ENCODE measurements around the gene FBXL2.

Gene FBXL2

GRCh38 chr3:33383951-33384350 lies 106.7 kb downstream of the FBXL2 start:
- intact Hi-C loops (cut with micrococcal nuclease): no loop called here
- Mint-ChIP-seq H3K4me1 (ENCODE audit: low read depth) (no peaks in the 10 kb centered on the region), H3K36me3 (ENCODE audit: low read depth) (peaks cover 53% of the 10 kb centered on the region), H3K4me3 (no peak overlapping the region), H3K27ac (no peak overlapping the region), H3K9me3 (no peaks in the 10 kb centered on the region), H3K27me3 (no peaks in the 10 kb centered on the region)

- no peaks in the 10 kb centered on the region for H3K4me1 Mint-ChIP-seq (ENCODE audit: low read depth)
- no peaks in the 10 kb centered on the region for H3K9me3 Mint-ChIP-seq
- H3K36me3 Mint-ChIP-seq (ENCODE audit: low read depth): peaks cover 67% of the 10 kb centered on the region
- no peak overlapping the region for H3K4me3 Mint-ChIP-seq
- no peak overlapping the region for H3K27ac Mint-ChIP-seq
- no peaks in the 10 kb centered on the region for H3K27me3 Mint-ChIP-seq
- intact Hi-C loops (cut with micrococcal nuclease): no loop called here
Measured at GRCh38 chr3:33385423-33385822, 108.2 kb downstream of the FBXL2 start.

GRCh38 chr3:33386631-33387030 lies 109.4 kb downstream of the FBXL2 start:
- Mint-ChIP-seq H3K27ac (no peak overlapping the region), H3K9me3 (no peaks in the 10 kb centered on the region), H3K4me3 (no peak overlapping the region), H3K27me3 (no peaks in the 10 kb centered on the region), H3K36me3 (ENCODE audit: low read depth) (peaks cover 79% of the 10 kb centered on the region), H3K4me1 (ENCODE audit: low read depth) (no peaks in the 10 kb centered on the region)
- intact Hi-C loops (cut with micrococcal nuclease): no loop called here

GRCh38 chr3:33388374-33389100 lies 111.3 kb downstream of the FBXL2 start:
- peaks cover 99% of the 10 kb centered on the region for H3K36me3 Mint-ChIP-seq (ENCODE audit: low read depth)
- H3K4me3 Mint-ChIP-seq: no peak overlapping the region
- H3K4me1 Mint-ChIP-seq (ENCODE audit: low read depth): no peaks in the 10 kb centered on the region
- no peaks in the 10 kb centered on the region for H3K27me3 Mint-ChIP-seq
- intact Hi-C loops (cut with micrococcal nuclease): no loop called here
- no peaks in the 10 kb centered on the region for H3K9me3 Mint-ChIP-seq
- no peak overlapping the region for H3K27ac Mint-ChIP-seq

- H3K9me3 Mint-ChIP-seq: no peaks in the 10 kb centered on the region
- no peaks in the 10 kb centered on the region for H3K27me3 Mint-ChIP-seq
- intact Hi-C loops (cut with micrococcal nuclease): no loop called here
- H3K36me3 Mint-ChIP-seq (ENCODE audit: low read depth): peaks cover 90% of the 10 kb centered on the region
- no peak overlapping the region for H3K4me3 Mint-ChIP-seq
- H3K4me1 Mint-ChIP-seq (ENCODE audit: low read depth): no peaks in the 10 kb centered on the region
- H3K27ac Mint-ChIP-seq: no peak overlapping the region
Measured at GRCh38 chr3:33389908-33390307, 112.7 kb downstream of the FBXL2 start.

- intact Hi-C loops (cut with micrococcal nuclease): no loop called here
- no peaks in the 10 kb centered on the region for H3K27me3 Mint-ChIP-seq
- H3K4me1 Mint-ChIP-seq (ENCODE audit: low read depth): no peaks in the 10 kb centered on the region
- H3K36me3 Mint-ChIP-seq (ENCODE audit: low read depth): peaks cover 90% of the 10 kb centered on the region
- no peaks in the 10 kb centered on the region for H3K9me3 Mint-ChIP-seq
- H3K4me3 Mint-ChIP-seq: no peak overlapping the region
- no peak overlapping the region for H3K27ac Mint-ChIP-seq
Measured at GRCh38 chr3:33391255-33391995, 114.2 kb downstream of the FBXL2 start.

- intact Hi-C loops (cut with micrococcal nuclease): no loop called here
Measured at GRCh38 chr3:33392144-33392543, 114.9 kb downstream of the FBXL2 start.

GRCh38 chr3:33392703-33393125 lies 115.5 kb downstream of the FBXL2 start:
- Mint-ChIP-seq H3K27ac (no peak overlapping the region), H3K27me3 (no peaks in the 10 kb centered on the region), H3K9me3 (no peaks in the 10 kb centered on the region), H3K4me3 (no peak overlapping the region), H3K36me3 (ENCODE audit: low read depth) (peaks cover 90% of the 10 kb centered on the region), H3K4me1 (ENCODE audit: low read depth) (no peaks in the 10 kb centered on the region)
- intact Hi-C loops (cut with micrococcal nuclease): no loop called here

More at GRCh38 chr3:33392144-33392543, 114.9 kb downstream of the FBXL2 start:
- Mint-ChIP-seq H3K27ac (no peak overlapping the region), H3K36me3 (ENCODE audit: low read depth) (peaks cover 90% of the 10 kb centered on the region), H3K27me3 (no peaks in the 10 kb centered on the region), H3K9me3 (no peaks in the 10 kb centered on the region), H3K4me1 (ENCODE audit: low read depth) (no peaks in the 10 kb centered on the region), H3K4me3 (no peak overlapping the region)

- Mint-ChIP-seq H3K27me3 (no peaks in the 10 kb centered on the region), H3K36me3 (ENCODE audit: low read depth) (peaks cover 90% of the 10 kb centered on the region), H3K27ac (no peak overlapping the region), H3K4me1 (ENCODE audit: low read depth) (no peaks in the 10 kb centered on the region), H3K4me3 (no peak overlapping the region), H3K9me3 (no peaks in the 10 kb centered on the region)
- intact Hi-C loops (cut with micrococcal nuclease): no loop called here
Measured at GRCh38 chr3:33394403-33395054, 117.3 kb downstream of the FBXL2 start.

GRCh38 chr3:33395900-33396299 lies 118.7 kb downstream of the FBXL2 start:
- intact Hi-C loops (cut with micrococcal nuclease): no loop called here
- no peak overlapping the region for H3K4me3 Mint-ChIP-seq
- H3K36me3 Mint-ChIP-seq (ENCODE audit: low read depth): peaks cover 89% of the 10 kb centered on the region
- H3K9me3 Mint-ChIP-seq: no peaks in the 10 kb centered on the region
- no peaks in the 10 kb centered on the region for H3K27me3 Mint-ChIP-seq
- no peaks in the 10 kb centered on the region for H3K4me1 Mint-ChIP-seq (ENCODE audit: low read depth)
- no peak overlapping the region for H3K27ac Mint-ChIP-seq

GRCh38 chr3:33398410-33398809 lies 121.2 kb downstream of the FBXL2 start:
- H3K27me3 Mint-ChIP-seq: no peaks in the 10 kb centered on the region
- H3K27ac Mint-ChIP-seq: no peak overlapping the region
- H3K36me3 Mint-ChIP-seq (ENCODE audit: low read depth): peaks cover 89% of the 10 kb centered on the region
- no peaks in the 10 kb centered on the region for H3K9me3 Mint-ChIP-seq
- peaks cover 3% of the 10 kb centered on the region for H3K4me1 Mint-ChIP-seq (ENCODE audit: low read depth)
- no peak overlapping the region for H3K4me3 Mint-ChIP-seq
- intact Hi-C loops (cut with micrococcal nuclease): no loop called here

- intact Hi-C loops (cut with micrococcal nuclease): loop anchor here (10.0 kb wide), 1 partner anchor 203 kb away; no protein-coding TSS in a partner anchor
- Mint-ChIP-seq H3K9me3 (no peaks in the 10 kb centered on the region), H3K36me3 (ENCODE audit: low read depth) (peaks cover 93% of the 10 kb centered on the region), H3K4me1 (ENCODE audit: low read depth) (peaks cover 6% of the 10 kb centered on the region), H3K4me3 (no peak overlapping the region), H3K27ac (no peak overlapping the region), H3K27me3 (no peaks in the 10 kb centered on the region)
Measured at GRCh38 chr3:33401781-33402180, 124.5 kb downstream of the FBXL2 start.

GRCh38 chr3:33402936-33403335 lies 125.7 kb downstream of the FBXL2 start:
- H3K4me1 Mint-ChIP-seq (ENCODE audit: low read depth): peaks cover 6% of the 10 kb centered on the region
- no peak overlapping the region for H3K4me3 Mint-ChIP-seq
- no peak overlapping the region for H3K27ac Mint-ChIP-seq
- H3K36me3 Mint-ChIP-seq (ENCODE audit: low read depth): peaks cover 89% of the 10 kb centered on the region
- intact Hi-C loops (cut with micrococcal nuclease): loop anchor here (10.0 kb wide), 1 partner anchor 202 kb away; no protein-coding TSS in a partner anchor
- H3K27me3 Mint-ChIP-seq: no peaks in the 10 kb centered on the region
- no peaks in the 10 kb centered on the region for H3K9me3 Mint-ChIP-seq

- intact Hi-C loops (cut with micrococcal nuclease): loop anchor here (10.0 kb wide), 1 partner anchor 201 kb away; no protein-coding TSS in a partner anchor
- H3K27me3 Mint-ChIP-seq: no peaks in the 10 kb centered on the region
- no peak overlapping the region for H3K4me3 Mint-ChIP-seq
- no peak overlapping the region for H3K27ac Mint-ChIP-seq
- H3K4me1 Mint-ChIP-seq (ENCODE audit: low read depth): peaks cover 6% of the 10 kb centered on the region
- H3K9me3 Mint-ChIP-seq: no peaks in the 10 kb centered on the region
- H3K36me3 Mint-ChIP-seq (ENCODE audit: low read depth): peaks cover 89% of the 10 kb centered on the region
Measured at GRCh38 chr3:33403756-33404155, 126.5 kb downstream of the FBXL2 start.

Data from dendritic cell treated with granulocyte-macrophage colony-stimulating factor and Interleukin-4, amounts not matched to agents 40 ng/mL and 50 ng/mL, for 4 days (primary cell).